Neural crest cell (in vitro differentiated cells): ENCODE results near the gene DGUOK. TPM values are rescaled to one million over a fixed set of nuclear protein-coding genes. Genes with fewer than 3 reads are reported as not detected.

ENCODE experiments used
- DNase-seq: peaks from one replicate; pipeline ENCODE4 v3.0.0; 2021; ENCODE audit warnings: low read depth, mixed read lengths, low spot score
- H3K27ac Mint-ChIP-seq: one replicate; pipeline ENCODE4 v1.8.0; 2021; ENCODE audit warnings: mild to moderate bottlenecking, mixed read lengths; ENCODE audit not compliant: unreplicated experiment
- H3K27me3 Mint-ChIP-seq: 2 replicates; pipeline ENCODE4 v1.8.0; 2021; ENCODE audit warnings: low read depth, mild to moderate bottlenecking, mixed read lengths
- H3K36me3 Mint-ChIP-seq: 2 replicates; pipeline ENCODE4 v1.8.0; 2021; ENCODE audit warnings: low read depth, mild to moderate bottlenecking, mixed read lengths
- H3K4me1 Mint-ChIP-seq: 2 replicates; pipeline ENCODE4 v1.8.0; 2021; ENCODE audit warnings: mixed read lengths
- H3K4me3 Mint-ChIP-seq: one replicate; pipeline ENCODE4 v1.8.0; 2021; ENCODE audit warnings: mild to moderate bottlenecking, mixed read lengths
- H3K9me3 Mint-ChIP-seq: 2 replicates; pipeline ENCODE4 v1.8.0; 2021; ENCODE audit warnings: mixed read lengths
- CTCF ChIP-seq: fragments of 200-600 bp; sonication (generic); conservative IDR thresholded peaks from 2 replicates; pipeline ENCODE4 v1.5.0; 2021; ENCODE audit warnings: antibody characterized with exemption, mild to moderate bottlenecking
- total RNA-seq: library from RNA; stranded (reverse); gene quantifications from 2 replicates; pipeline ENCODE4 v1.2.1, GENCODE V29; 2021

DGUOK gene
- total RNA-seq, 1 donor from 2014 or later, result 100 TPM

- H3K27ac Mint-ChIP-seq, result peak overlapping the region; percentile 38
These were observed 77.8 kb downstream of the DGUOK start for GRCh38 chr2:74004212-74005182.

GRCh38 chr2:74005786-74006185 lies 79.1 kb downstream of the DGUOK start:
- H3K36me3 Mint-ChIP-seq, result peaks cover 2% of the 10 kb centered on the region
- no peak for DNase-seq
- no peak overlapping the region for H3K27ac Mint-ChIP-seq
- peaks cover 10% of the 10 kb centered on the region for H3K27me3 Mint-ChIP-seq
- H3K9me3 Mint-ChIP-seq, result no peaks in the 10 kb centered on the region
- H3K4me1 Mint-ChIP-seq, result peaks cover 83% of the 10 kb centered on the region
- H3K4me3 Mint-ChIP-seq, result peak overlapping the region; percentile 20
- TF ChIP-seq CTCF, result no peak

More at GRCh38 chr2:74004212-74005182, 77.8 kb downstream of the DGUOK start:
- no peak for DNase-seq
- peaks cover 2% of the 10 kb centered on the region for H3K36me3 Mint-ChIP-seq
- H3K4me3 Mint-ChIP-seq, result peak overlapping the region; percentile 79
- TF ChIP-seq CTCF, result no peak
- H3K9me3 Mint-ChIP-seq, result no peaks in the 10 kb centered on the region
- peaks cover 93% of the 10 kb centered on the region for H3K4me1 Mint-ChIP-seq
- peaks cover 13% of the 10 kb centered on the region for H3K27me3 Mint-ChIP-seq

GRCh38 chr2:74006459-74006858 lies 79.8 kb downstream of the DGUOK start:
- H3K4me3 Mint-ChIP-seq, result peak overlapping the region; percentile 71
- no peak for TF ChIP-seq CTCF
- no peaks in the 10 kb centered on the region for H3K9me3 Mint-ChIP-seq
- DNase-seq, result no peak
- H3K27me3 Mint-ChIP-seq, result peaks cover 4% of the 10 kb centered on the region
- peak overlapping the region; percentile 89 for H3K27ac Mint-ChIP-seq
- peaks cover 76% of the 10 kb centered on the region for H3K4me1 Mint-ChIP-seq
- H3K36me3 Mint-ChIP-seq, result peaks cover 2% of the 10 kb centered on the region

- Mint-ChIP-seq H3K27me3 (no peaks in the 10 kb centered on the region), H3K36me3 (peaks cover 2% of the 10 kb centered on the region), H3K9me3 (no peaks in the 10 kb centered on the region), H3K4me3 (peak overlapping the region; percentile 71), H3K4me1 (peaks cover 69% of the 10 kb centered on the region), H3K27ac (peak overlapping the region; percentile 60)
- no peak for TF ChIP-seq CTCF
- DNase-seq, result no peak
These were observed 80.4 kb downstream of the DGUOK start for GRCh38 chr2:74007121-74007520.

GRCh38 chr2:74007711-74008110 lies 81.0 kb downstream of the DGUOK start:
- Mint-ChIP-seq H3K9me3 (no peaks in the 10 kb centered on the region), H3K27me3 (no peaks in the 10 kb centered on the region), H3K27ac (no peak overlapping the region), H3K4me3 (peak overlapping the region; percentile 72), H3K4me1 (peaks cover 68% of the 10 kb centered on the region), H3K36me3 (peaks cover 2% of the 10 kb centered on the region)
- DNase-seq, result no peak
- no peak for TF ChIP-seq CTCF

Other genes with a start within 250 kb of the DGUOK start
- gene TPRKB, start 189.5 kb upstream of the DGUOK start, total RNA-seq, result 44.2 and 46.2 TPM in 2 replicates
- 17.7 and 18.2 TPM in 2 replicates for gene DUSP11, start 146.8 kb upstream of the DGUOK start, total RNA-seq
- not detected in 2 replicates for gene C2orf78, start 142.7 kb upstream of the DGUOK start, total RNA-seq
- 37.4 and 44.7 TPM in 2 replicates for gene STAMBP, start 97.9 kb upstream of the DGUOK start, total RNA-seq
- gene ACTG2, start 33.9 kb upstream of the DGUOK start, total RNA-seq, result 0.39 TPM in 1 of 2 replicates, not detected in the other
- gene TET3, start 58.0 kb downstream of the DGUOK start, total RNA-seq, result 30.2 and 30.3 TPM in 2 replicates
- gene BOLA3, start 221.0 kb downstream of the DGUOK start, total RNA-seq, result 29.3 and 36.9 TPM in 2 replicates